NB4 (cell line): ENCODE data around the gene RADIL.

Source experiments
- DNase-seq: peaks from one replicate; pipeline ENCODE4 v3.0.0; 2010; ENCODE audit warnings: low read depth
- H3K4me3 ChIP-seq: one replicate; pipeline ENCODE4 v1.5.1; 2011; ENCODE audit warnings: mild to moderate bottlenecking, low read depth, low read length, moderate library complexity
- MYC ChIP-seq: IDR thresholded peaks from 2 replicates; pipeline ENCODE4 v1.6.1; 2011; ENCODE audit warnings: low read depth, low read length
- POLR2A ChIP-seq: IDR thresholded peaks from 2 replicates; pipeline ENCODE4 v1.6.1; 2011; ENCODE audit warnings: mild to moderate bottlenecking; ENCODE audit not compliant: insufficient read length; ENCODE audit errors: extremely low read depth
- TF ChIP-seq, protein P1 (sequence below): IDR thresholded peaks from one replicate; pipeline ENCODE4 v1.5.1; 2012; ENCODE audit warnings: low read depth, low read length
- TF ChIP-seq, protein P2 (sequence below): IDR thresholded peaks from 2 replicates; pipeline ENCODE4 v1.6.1; 2011; ENCODE audit warnings: low read depth, low read length

RADIL gene

DNA sequence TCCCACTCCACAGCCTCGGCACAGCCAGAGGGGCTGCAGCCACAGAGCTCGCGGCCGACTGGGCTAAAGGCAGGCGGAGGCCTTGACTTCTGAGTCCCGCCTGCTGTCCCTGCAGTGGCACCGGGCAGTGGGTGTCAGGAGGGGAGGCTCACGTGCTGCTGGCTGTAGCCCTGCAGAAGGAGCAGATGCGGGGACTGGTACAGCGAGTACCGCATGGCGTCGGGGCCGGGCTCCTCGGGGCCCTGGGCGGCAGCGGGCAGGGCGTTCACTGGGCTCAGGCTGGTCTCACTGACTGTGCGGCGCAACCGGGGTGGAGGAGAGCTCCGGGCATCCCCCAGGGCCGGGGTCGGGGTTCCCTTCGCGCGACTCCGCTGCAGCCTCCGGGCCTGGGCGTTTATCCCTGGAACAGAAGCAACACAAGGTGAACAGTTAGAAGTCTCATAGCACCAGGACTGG, 47.3 kb downstream of the RADIL start:
- H3K4me3 ChIP-seq, result no peak overlapping the region
- TF ChIP-seq, protein P1, sequence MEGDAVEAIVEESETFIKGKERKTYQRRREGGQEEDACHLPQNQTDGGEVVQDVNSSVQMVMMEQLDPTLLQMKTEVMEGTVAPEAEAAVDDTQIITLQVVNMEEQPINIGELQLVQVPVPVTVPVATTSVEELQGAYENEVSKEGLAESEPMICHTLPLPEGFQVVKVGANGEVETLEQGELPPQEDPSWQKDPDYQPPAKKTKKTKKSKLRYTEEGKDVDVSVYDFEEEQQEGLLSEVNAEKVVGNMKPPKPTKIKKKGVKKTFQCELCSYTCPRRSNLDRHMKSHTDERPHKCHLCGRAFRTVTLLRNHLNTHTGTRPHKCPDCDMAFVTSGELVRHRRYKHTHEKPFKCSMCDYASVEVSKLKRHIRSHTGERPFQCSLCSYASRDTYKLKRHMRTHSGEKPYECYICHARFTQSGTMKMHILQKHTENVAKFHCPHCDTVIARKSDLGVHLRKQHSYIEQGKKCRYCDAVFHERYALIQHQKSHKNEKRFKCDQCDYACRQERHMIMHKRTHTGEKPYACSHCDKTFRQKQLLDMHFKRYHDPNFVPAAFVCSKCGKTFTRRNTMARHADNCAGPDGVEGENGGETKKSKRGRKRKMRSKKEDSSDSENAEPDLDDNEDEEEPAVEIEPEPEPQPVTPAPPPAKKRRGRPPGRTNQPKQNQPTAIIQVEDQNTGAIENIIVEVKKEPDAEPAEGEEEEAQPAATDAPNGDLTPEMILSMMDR, result no peak
- TF ChIP-seq MYC (no peak), POLR2A (no peak)
- TF ChIP-seq, protein P2, sequence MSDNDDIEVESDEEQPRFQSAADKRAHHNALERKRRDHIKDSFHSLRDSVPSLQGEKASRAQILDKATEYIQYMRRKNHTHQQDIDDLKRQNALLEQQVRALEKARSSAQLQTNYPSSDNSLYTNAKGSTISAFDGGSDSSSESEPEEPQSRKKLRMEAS, result no peak
- no peak for DNase-seq

DNA sequence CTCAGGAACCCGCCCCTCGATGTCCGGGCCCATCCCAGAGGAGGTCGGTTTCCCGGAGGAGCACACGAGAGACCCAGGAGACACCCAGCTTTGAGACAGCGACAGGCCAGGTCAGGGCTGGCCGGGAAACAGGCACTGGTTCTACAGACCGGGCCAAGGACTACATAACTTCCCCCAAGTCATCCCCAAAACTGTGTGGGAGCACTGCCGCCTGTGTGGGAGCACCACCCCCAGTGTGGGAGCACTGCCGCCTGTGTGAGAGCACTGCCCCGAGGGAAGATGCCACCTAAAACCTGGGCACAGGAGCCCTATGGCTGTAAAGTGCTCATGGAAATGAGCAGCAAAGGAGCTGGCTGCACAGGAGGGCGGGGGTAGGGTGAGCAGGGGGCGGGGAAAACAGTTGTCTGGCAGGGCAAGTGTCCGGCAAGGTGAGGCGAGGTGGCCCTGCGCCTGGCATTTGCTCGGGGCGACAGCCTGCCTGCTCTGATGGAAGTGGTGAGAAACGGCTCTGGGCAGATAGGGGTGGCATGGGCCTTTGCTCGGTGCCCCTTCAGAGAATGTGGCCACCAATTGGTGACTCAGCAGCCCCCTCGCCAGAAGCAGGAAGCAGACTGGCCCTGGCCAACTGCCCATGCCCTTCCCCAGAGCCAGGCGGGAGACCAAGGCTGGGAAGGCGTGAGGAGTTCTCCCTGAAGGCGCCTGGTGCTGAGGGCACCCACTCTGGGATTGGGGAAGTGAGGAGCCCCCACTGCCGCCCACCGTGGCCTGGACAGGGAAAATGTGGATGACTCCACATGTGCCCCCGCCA, 47.9 kb downstream of the RADIL start:
- DNase-seq, result no peak
- H3K4me3 ChIP-seq, result no peak overlapping the region
- TF ChIP-seq POLR2A (no peak), MYC (no peak)
- TF ChIP-seq, protein P1, result no peak
- TF ChIP-seq, protein P2, result no peak

DNA sequence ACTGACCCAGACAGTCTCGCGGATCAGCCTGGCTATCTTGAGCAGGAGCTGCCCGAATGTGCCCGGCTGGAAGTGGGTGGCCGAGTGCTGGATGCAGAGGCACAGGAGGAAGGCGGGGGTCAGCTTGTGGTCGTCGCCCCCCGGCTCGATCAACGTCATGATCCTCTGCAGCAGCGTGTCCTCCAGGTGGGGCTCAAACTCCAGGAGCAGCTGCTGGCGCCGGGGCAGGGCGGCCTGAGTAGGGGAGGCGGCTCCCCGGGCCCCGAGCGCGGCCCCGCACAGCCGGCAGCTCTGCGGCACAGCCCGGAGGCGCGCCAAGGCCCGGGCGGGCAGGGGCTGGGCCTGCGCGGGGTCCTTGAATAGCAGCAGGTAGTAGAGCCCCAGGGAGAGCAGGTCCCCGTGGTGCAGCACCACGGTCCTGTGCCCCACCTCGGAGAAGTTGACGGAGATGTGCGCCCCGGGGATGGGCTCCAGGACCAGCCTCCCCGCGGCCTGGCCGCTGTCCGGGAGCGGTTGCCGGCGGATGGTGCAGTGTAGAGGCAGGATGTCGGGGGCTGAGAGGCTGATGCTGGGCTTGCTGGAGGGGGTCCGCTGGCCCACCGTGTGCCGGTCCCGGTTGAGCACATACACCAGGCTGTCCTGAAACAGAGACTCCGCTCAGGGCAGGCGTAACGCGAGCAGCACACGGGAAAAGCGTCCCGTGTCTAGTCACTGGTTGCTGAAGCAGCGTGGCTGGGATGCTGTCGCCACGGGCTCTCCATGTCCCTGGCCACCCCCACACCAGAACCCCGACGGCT, 48.7 kb downstream of the RADIL start:
- no peak for DNase-seq
- no peak overlapping the region for H3K4me3 ChIP-seq
- TF ChIP-seq POLR2A (no peak), MYC (no peak)
- TF ChIP-seq, protein P1, result no peak
- TF ChIP-seq, protein P2, result no peak

DNA sequence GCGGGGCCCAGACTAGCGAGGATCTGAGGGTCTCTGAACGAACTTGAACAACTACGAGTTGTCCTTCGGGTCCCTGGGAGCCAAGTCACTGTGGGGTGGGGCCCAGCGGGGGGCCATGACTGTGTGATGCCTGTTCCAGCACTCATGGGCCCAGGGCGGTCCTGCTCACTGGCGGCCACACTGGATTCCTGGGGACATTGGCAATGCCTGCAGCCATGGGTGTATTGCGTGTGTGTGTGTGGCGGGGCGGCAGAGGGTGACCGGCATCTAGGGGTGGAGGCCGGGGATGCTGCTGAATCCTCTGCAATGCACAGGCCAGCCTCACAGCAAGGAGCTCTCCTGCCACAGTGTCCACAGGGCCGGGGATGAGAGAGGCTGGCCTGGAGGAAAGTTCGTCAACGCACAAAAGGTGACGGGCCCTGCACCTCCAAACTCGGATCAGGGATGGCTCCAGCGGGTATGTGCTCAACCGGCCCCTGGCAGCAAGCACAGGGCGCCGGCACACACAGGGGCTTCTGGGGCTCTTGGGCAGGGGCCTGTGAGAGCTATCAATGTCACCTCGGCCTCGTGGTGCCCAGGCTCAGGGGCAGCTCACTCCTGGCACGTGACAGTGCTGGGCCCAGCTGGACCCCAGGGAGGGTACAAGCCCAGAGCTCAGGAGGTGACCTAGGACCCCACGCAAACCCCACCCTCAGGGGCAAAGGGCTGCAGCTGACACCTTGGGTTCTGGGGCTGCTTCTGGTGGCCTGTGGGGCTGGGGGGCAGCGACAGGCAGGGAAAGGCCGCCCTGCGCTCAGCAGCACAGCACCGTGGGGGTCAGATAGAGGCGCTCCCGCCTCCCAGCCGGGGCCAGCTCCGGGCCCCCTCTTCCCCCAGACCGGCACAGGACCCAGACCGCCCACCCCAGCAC, 49.6 kb downstream of the RADIL start:
- H3K4me3 ChIP-seq, result no peak overlapping the region
- TF ChIP-seq MYC (no peak), POLR2A (no peak)
- TF ChIP-seq, protein P2, result no peak
- TF ChIP-seq, protein P1, result no peak
- no peak for DNase-seq

DNA sequence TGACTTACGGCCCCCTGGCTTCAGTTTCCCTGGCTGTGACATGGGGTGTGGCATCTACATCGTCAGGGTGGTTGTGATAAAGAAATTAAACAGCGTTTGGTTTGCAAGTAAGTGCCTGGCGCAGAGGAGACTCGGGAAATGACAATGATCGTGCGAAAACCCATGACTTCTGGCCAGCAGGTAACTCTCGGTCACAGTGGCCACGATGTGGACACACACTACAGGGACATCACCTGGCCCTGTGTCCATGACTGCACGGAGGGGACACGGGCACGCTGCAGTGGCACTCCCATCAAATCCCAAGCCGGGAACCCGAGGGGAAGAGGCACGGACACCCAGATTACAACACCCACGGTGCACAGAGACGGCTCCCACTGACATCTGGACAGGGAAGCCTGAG, 50.3 kb downstream of the RADIL start:
- H3K4me3 ChIP-seq, result no peak overlapping the region
- no peak for DNase-seq
- TF ChIP-seq, protein P1, result no peak
- no peak for TF ChIP-seq POLR2A
- no peak for TF ChIP-seq MYC
- TF ChIP-seq, protein P2, result no peak
